ENCODE data around the gene FKBP11. TPM values are rescaled to one million over a fixed set of nuclear protein-coding genes. Genes with fewer than 3 reads are reported as not detected.

FKBP11 gene
- total and polyA plus RNA-seq, 2 experiments from 2014 or later: 29.5 to 94.9 TPM

GRCh38 chr12:48889679-48890078 lies 35.6 kb downstream of the FKBP11 start:
- Histone ChIP-seq H3K4me1 (ENCODE audit: insufficient read depth) (peaks cover 4% of the 10 kb centered on the region), H3K36me3 (ENCODE audit: insufficient read depth) (no peaks in the 10 kb centered on the region), H3K4me2 (no peak overlapping the region), H3K27ac (ENCODE audit: low read depth) (no peak overlapping the region), H3K27me3 (ENCODE audit: insufficient read depth) (peaks cover 9% of the 10 kb centered on the region), H3K4me3 (no peak overlapping the region), H3K79me2 (replicated peaks; ENCODE audit: insufficient read depth) (no peaks in the 10 kb centered on the region), H3K9me2 (ENCODE audit: insufficient read depth) (no peaks in the 10 kb centered on the region), H3F3A (replicated peaks; ENCODE audit: low read depth) (peaks cover 4% of the 10 kb centered on the region; the same call in 1 of the 2 replicates), H4K20me1 (replicated peaks; ENCODE audit: insufficient read depth) (no peaks in the 10 kb centered on the region), H2AFZ (no peak overlapping the region)
- TF ChIP-seq NANOG (IDR thresholded peaks at IDR 0.05; ENCODE audit: borderline replicate concordance) (no peak), JUNB (IDR thresholded peaks at IDR 0.05; ENCODE audit: unreplicated experiment) (no peak), CREB1 (CRISPR knock-in tag; IDR thresholded peaks at IDR 0.05; ENCODE audit: low read depth) (no peak), ZNF114 (CRISPR knock-in tag; IDR thresholded peaks at IDR 0.05) (no peak), ZNF462 (CRISPR knock-in tag; IDR thresholded peaks at IDR 0.05) (no peak), ZNF331 (CRISPR knock-in tag; IDR thresholded peaks at IDR 0.05; ENCODE audit: low read depth) (no peak)
- peaks cover 16% of the 10 kb centered on the region for H3K27me3 Mint-ChIP-seq (ENCODE audit: insufficient read depth, low read depth, poor library complexity)
- ATAC-seq (no peak), DNase-seq (ENCODE audit: low spot score) (no peak)
- peaks cover 8% of the 10 kb centered on the region; the same call in 2 of the 3 replicates for H3K4me1 Mint-ChIP-seq
- no peaks in the 10 kb centered on the region for H3K9me3 Mint-ChIP-seq
- H3K36me3 Mint-ChIP-seq (ENCODE audit: low read depth): no peaks in the 10 kb centered on the region
- H3K4me3 Mint-ChIP-seq: no peak overlapping the region
- H3K27ac Mint-ChIP-seq: no peak overlapping the region

All from GM23338 (cell line).